Activated B cell treated with CpG ODN at 0.5 μM for 24 hours (primary cell): ENCODE measurements around the gene ERAL1. TPM values are rescaled to one million over a fixed set of nuclear protein-coding genes. Genes with fewer than 3 reads are reported as not detected.

Source experiments
- ATAC-seq: fragments of 200-7000 bp; cut with Tn5 transposase; one replicate; pipeline ENCODE4 v1.10.0; 2021; ENCODE audit warnings: low read depth, mild to moderate bottlenecking, moderate library complexity
- CTCF ChIA-PET: fragments of 350-600 bp; sonication (Branson Sonifier 250); formaldehyde crosslinking; loops from one replicate; lab custom pipeline; 2021; ENCODE audit warnings: antibody characterized with exemption; lab: Charles Lee
- POLR2A ChIA-PET: fragments of 350-600 bp; sonication (Branson Sonifier 250); formaldehyde crosslinking; loops from one replicate; lab custom pipeline; 2021; ENCODE audit warnings: antibody characterized with exemption; lab: Charles Lee
- DNase-seq: peaks from one replicate; pipeline ENCODE4 v3.0.0; 2022
- H3K27ac Mint-ChIP-seq: one replicate; pipeline ENCODE4 v1.8.0; 2020; ENCODE audit warnings: mixed read lengths
- H3K27me3 Mint-ChIP-seq: one replicate; pipeline ENCODE4 v1.8.0; 2021; ENCODE audit warnings: mixed read lengths
- H3K36me3 Mint-ChIP-seq: one replicate; pipeline ENCODE4 v1.8.0; 2021; ENCODE audit warnings: low read depth, mixed read lengths
- H3K4me1 Mint-ChIP-seq: one replicate; pipeline ENCODE4 v1.8.0; 2021; ENCODE audit warnings: mixed read lengths
- H3K4me3 Mint-ChIP-seq: one replicate; pipeline ENCODE4 v1.8.0; 2020; ENCODE audit warnings: mild to moderate bottlenecking, mixed read lengths
- H3K9me3 Mint-ChIP-seq: one replicate; pipeline ENCODE4 v1.8.0; 2020; ENCODE audit warnings: mixed read lengths
- intact Hi-C: fragments of 100-400 bp; cut with micrococcal nuclease; formaldehyde crosslinking; loops from one replicate; pipeline ENCODE4 v1.15.1; 2024
- total RNA-seq: library from RNA; stranded (reverse); gene quantifications from 2 replicates; pipeline ENCODE4 v1.2.3, GENCODE V29; 2022
- TF ChIP-seq, protein P1 (sequence below): fragments of 200-600 bp; IDR thresholded peaks from one replicate; pipeline ENCODE4 v1.8.0; 2022; ENCODE audit warnings: antibody characterized with exemption, mild to moderate bottlenecking

The ERAL1 gene
- total RNA-seq, 1 donor from 2014 or later, result 47.6 TPM

DNA sequence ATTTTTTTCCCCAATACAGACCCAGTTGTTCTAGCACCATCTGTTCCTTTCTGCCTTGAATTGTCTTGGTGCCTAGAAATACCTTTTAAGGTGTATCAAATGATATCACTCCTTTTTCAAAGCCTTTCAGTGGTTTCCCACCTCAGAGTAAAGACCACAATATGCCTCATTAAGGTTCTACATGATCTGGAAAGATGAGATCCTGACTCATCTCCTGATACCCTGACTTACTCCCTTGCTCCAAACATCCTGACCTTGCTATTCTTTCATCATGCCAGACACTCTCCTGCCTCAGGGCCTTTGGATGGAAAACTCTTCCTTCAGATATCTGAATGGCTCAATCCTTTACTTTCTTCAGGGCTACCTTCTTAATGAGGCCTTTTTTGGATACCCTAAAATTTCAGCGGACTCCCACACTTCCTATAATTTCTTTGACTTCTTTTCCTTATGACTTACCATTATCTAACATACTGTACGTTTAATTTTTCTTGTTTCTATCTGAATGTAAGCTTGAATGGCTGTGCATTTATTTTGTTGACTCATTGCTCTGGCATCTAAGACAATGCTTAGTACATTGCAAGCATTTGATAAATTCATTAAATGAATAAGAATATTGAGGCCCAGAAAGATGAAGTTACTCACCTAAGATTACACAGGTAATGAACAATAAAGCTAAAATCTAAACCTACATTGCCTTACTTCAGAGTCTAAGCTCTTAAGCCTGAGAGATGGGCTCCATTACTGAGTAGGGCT lies 23.5 kb downstream of the ERAL1 start:
- DNase-seq, result no peak
- ChIA-PET POLR2A (interaction anchor here (0.7 to 2.1 kb wide), 3 partner anchors 15 to 233 kb away, joined by 3 to 11 read pairs (median 4); partner anchors contain the start of gene BLTP2), CTCF (interaction anchor here (1.4 to 3.3 kb wide), 2 partner anchors 114 to 151 kb away, joined by 8 to 11 read pairs; partner anchors contain the start of gene TLCD1)
- H3K27ac Mint-ChIP-seq, result no peak overlapping the region
- H3K4me1 Mint-ChIP-seq, result peaks cover 8% of the 10 kb centered on the region
- H3K36me3 Mint-ChIP-seq, result peaks cover 57% of the 10 kb centered on the region
- H3K4me3 Mint-ChIP-seq, result no peak overlapping the region
- ATAC-seq, result no peak
- TF ChIP-seq, protein P1, sequence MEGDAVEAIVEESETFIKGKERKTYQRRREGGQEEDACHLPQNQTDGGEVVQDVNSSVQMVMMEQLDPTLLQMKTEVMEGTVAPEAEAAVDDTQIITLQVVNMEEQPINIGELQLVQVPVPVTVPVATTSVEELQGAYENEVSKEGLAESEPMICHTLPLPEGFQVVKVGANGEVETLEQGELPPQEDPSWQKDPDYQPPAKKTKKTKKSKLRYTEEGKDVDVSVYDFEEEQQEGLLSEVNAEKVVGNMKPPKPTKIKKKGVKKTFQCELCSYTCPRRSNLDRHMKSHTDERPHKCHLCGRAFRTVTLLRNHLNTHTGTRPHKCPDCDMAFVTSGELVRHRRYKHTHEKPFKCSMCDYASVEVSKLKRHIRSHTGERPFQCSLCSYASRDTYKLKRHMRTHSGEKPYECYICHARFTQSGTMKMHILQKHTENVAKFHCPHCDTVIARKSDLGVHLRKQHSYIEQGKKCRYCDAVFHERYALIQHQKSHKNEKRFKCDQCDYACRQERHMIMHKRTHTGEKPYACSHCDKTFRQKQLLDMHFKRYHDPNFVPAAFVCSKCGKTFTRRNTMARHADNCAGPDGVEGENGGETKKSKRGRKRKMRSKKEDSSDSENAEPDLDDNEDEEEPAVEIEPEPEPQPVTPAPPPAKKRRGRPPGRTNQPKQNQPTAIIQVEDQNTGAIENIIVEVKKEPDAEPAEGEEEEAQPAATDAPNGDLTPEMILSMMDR, result no peak
- intact Hi-C loops, result no loop called here
- H3K27me3 Mint-ChIP-seq, result no peaks in the 10 kb centered on the region
- no peaks in the 10 kb centered on the region for H3K9me3 Mint-ChIP-seq

DNA sequence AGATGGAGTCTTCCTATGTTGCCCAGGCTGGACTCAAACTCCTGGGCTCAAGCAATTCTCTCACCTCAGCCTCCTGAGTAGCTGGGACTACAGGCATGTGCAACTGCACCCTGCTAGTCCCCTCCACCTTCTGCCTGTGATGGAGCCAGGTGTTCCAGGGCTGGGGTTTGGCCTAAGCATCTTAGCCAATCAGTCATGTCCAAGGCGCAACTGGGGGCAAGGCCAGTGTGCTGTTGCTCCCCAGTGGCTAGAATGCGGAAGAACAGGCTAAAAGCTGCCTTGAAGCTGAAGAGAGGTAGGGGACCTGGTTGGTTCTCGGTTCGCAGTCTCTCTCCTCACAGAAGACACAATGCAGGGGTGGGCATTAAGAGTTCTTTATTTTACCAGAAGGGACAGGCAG lies 24.2 kb downstream of the ERAL1 start:
- no peak overlapping the region for H3K27ac Mint-ChIP-seq

DNA sequence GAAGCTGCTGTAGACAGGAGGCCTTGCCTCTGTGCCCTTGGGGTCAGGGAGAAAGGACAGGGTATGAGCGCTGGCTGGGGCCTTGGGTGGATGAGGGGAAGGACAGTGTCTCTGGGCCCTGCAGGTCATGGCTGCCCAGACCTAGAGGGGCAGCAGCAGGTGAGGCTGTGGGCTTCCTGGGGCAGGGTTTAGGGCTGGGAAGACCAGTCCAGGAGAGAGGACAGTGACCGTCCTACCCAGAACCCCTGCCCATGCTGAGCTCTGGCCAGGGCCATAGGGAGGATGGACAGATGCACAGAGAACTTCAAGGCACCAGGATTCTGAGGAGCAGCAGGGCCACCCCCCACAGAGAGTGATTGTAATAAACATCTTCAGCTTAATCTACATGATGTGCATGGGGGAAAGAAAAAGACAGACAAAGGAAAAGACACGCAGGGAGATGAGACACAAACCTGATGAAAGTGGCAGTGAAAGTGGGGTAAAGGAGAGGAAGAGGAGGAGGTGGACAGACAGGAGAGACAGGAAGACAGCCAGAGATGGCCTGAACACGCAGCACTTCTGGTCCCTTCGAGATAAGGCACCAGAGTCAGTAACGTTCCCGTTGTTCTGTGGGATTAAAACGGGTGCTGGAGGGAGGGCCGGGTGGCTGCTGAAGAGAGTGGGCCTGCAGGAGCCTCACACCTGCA lies 25.2 kb downstream of the ERAL1 start:
- peaks cover 73% of the 10 kb centered on the region for H3K36me3 Mint-ChIP-seq
- H3K4me1 Mint-ChIP-seq, result peaks cover 16% of the 10 kb centered on the region
- no peak overlapping the region for H3K4me3 Mint-ChIP-seq
- H3K27me3 Mint-ChIP-seq, result no peaks in the 10 kb centered on the region
- ATAC-seq (no peak), DNase-seq (no peak)
- ChIA-PET POLR2A (interaction anchor here (0.6 to 2.1 kb wide), 3 partner anchors 14 to 153 kb away, joined by 3 to 11 read pairs (median 3); no protein-coding TSS in a partner anchor), CTCF (interaction anchor here (0.9 to 3.3 kb wide), 5 partner anchors 30 to 153 kb away, joined by 3 to 11 read pairs (median 4); partner anchors contain the start of gene TLCD1)
- intact Hi-C loops, result no loop called here
- TF ChIP-seq, protein P1, result no peak
- no peaks in the 10 kb centered on the region for H3K9me3 Mint-ChIP-seq
- H3K27ac Mint-ChIP-seq, result peak overlapping the region; percentile 9

More for the DNA sequence above, 24.2 kb downstream of the ERAL1 start:
- no peak for DNase-seq
- CTCF ChIA-PET, result interaction anchor here (0.9 to 3.3 kb wide), 5 partner anchors 29 to 152 kb away, joined by 3 to 11 read pairs (median 4); partner anchors contain the start of gene TLCD1
- peaks cover 8% of the 10 kb centered on the region for H3K4me1 Mint-ChIP-seq
- peak; percentile 64 for ATAC-seq
- no peak overlapping the region for H3K4me3 Mint-ChIP-seq
- peaks cover 62% of the 10 kb centered on the region for H3K36me3 Mint-ChIP-seq
- TF ChIP-seq, protein P1, result no peak
- POLR2A ChIA-PET, result interaction anchor here (0.5 to 2.1 kb wide), 5 partner anchors 15 to 234 kb away, joined by 3 to 11 read pairs (median 3); partner anchors contain the start of genes BLTP2 and RPL23A
- H3K27me3 Mint-ChIP-seq, result no peaks in the 10 kb centered on the region
- H3K9me3 Mint-ChIP-seq, result no peaks in the 10 kb centered on the region
- intact Hi-C loops, result no loop called here

DNA sequence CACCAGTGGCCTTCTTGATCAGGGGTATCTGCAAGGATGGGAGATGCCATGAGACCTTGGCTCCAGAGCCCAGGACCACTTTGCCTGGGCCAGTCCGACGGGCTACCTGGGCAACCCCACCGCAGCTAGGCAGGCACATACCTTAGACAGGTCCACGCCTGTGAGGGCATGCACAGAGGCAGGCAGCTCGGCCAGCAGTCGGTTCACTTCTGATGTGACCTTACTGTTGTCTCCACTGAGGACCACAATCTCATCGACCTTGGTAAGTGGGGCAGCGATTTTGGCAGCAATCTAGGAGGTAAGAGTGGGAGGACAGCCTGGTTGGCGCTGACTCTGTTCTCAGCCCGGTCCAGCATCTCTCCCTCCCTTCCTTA lies 25.7 kb downstream of the ERAL1 start:
- Mint-ChIP-seq H3K4me1 (peaks cover 18% of the 10 kb centered on the region), H3K4me3 (no peak overlapping the region), H3K36me3 (peaks cover 78% of the 10 kb centered on the region), H3K9me3 (no peaks in the 10 kb centered on the region), H3K27me3 (no peaks in the 10 kb centered on the region), H3K27ac (no peak overlapping the region)
- DNase-seq, result no peak
- TF ChIP-seq, protein P1, result no peak
- ATAC-seq, result no peak
- intact Hi-C loops, result no loop called here
- CTCF ChIA-PET, result interaction anchor here (3.3 kb wide), 1 partner anchor 154 kb away, joined by 11 read pairs; the partner anchor contains the start of gene TLCD1
- POLR2A ChIA-PET, result interaction anchor here (0.6 to 2.1 kb wide), 3 partner anchors 12 to 15 kb away, joined by 3 to 11 read pairs (median 5); no protein-coding TSS in a partner anchor
